Neuronal stem cell (in vitro differentiated cells): ENCODE results near the gene SLC31A2.

Experiments
- DNase-seq: peaks from one replicate; pipeline ENCODE4 v3.0.0-alpha.2; 2013; ENCODE audit warnings: low spot score
- H2AFZ ChIP-seq: one replicate; pipeline ENCODE4 v1.6.1; 2013; ENCODE audit warnings: mild to moderate bottlenecking, low read length, inconsistent platforms
- H2AK5ac ChIP-seq: 2 replicates; pipeline ENCODE4 v1.6.1; 2013; ENCODE audit warnings: low read depth, mild to moderate bottlenecking, inconsistent platforms, low read length, moderate library complexity, mixed read lengths
- H2BK120ac ChIP-seq: 2 replicates; pipeline ENCODE4 v1.6.1; 2013; ENCODE audit warnings: low read depth, mild to moderate bottlenecking, inconsistent platforms, low read length, moderate library complexity, mixed read lengths
- H2BK12ac ChIP-seq: one replicate; pipeline ENCODE4 v1.6.1; 2013; ENCODE audit warnings: low read length, inconsistent platforms
- H2BK15ac ChIP-seq: 2 replicates; pipeline ENCODE4 v1.6.1; 2013; ENCODE audit warnings: mild to moderate bottlenecking, low read length, inconsistent platforms, mixed read lengths
- H2BK5ac ChIP-seq: one replicate; pipeline ENCODE4 v1.6.1; 2013; ENCODE audit warnings: inconsistent platforms, mild to moderate bottlenecking, low read length, moderate library complexity
- H3K14ac ChIP-seq: one replicate; pipeline ENCODE4 v1.6.1; 2013; ENCODE audit warnings: low read length, inconsistent platforms
- H3K18ac ChIP-seq: 2 replicates; pipeline ENCODE4 v1.6.1; 2013; ENCODE audit warnings: low read length, inconsistent platforms
- H3K23ac ChIP-seq: 2 replicates; pipeline ENCODE4 v1.6.1; 2013; ENCODE audit warnings: low read depth, mild to moderate bottlenecking, mixed read lengths, low read length, inconsistent platforms; ENCODE audit not compliant: poor library complexity
- H3K27ac ChIP-seq: replicated peaks from 3 replicates; pipeline ENCODE4 v1.5.1; 2013; ENCODE audit warnings: low read length, inconsistent platforms
- H3K27me3 ChIP-seq, 3 experiments: 2 replicates each; pipeline ENCODE4 v1.6.1; 2013; ENCODE audit warnings: low read length in 3 of 3, mild to moderate bottlenecking in 2 of 3, inconsistent platforms in 1 of 3, low read depth in 1 of 3, mixed read lengths in 1 of 3, moderate library complexity in 1 of 3; ENCODE audit not compliant: control insufficient read depth in 3 of 3, insufficient read depth in 3 of 3
- H3K36me3 ChIP-seq, 2 donors: replicated peaks in 1 of 2; 2 replicates each; pipeline ENCODE4 v1.6.1; 2013; ENCODE audit warnings: low read length in 2 of 2; ENCODE audit not compliant: control insufficient read depth in 2 of 2, insufficient read depth in 2 of 2
- H3K4ac ChIP-seq: 2 replicates; pipeline ENCODE4 v1.6.1; 2013; ENCODE audit warnings: inconsistent platforms, mild to moderate bottlenecking, low read length, moderate library complexity
- H3K4me1 ChIP-seq, 2 donors: 1 replicate in 1 of 2; 2 replicates in 1 of 2; pipeline ENCODE4 v1.6.1; 2013; ENCODE audit warnings: low read length in 2 of 2, low read depth in 1 of 2; ENCODE audit not compliant: control insufficient read depth in 2 of 2, insufficient read depth in 1 of 2
- H3K4me2 ChIP-seq: one replicate; pipeline ENCODE4 v1.6.1; 2013; ENCODE audit warnings: mild to moderate bottlenecking, low read length, inconsistent platforms; ENCODE audit not compliant: insufficient read depth, poor library complexity, severe bottlenecking
- H3K4me3 ChIP-seq, 2 donors: 2 replicates each; pipeline ENCODE4 v1.5.1; 2013; ENCODE audit warnings: low read length in 2 of 2, mild to moderate bottlenecking in 2 of 2, inconsistent platforms in 1 of 2, moderate library complexity in 1 of 2
- H3K79me1 ChIP-seq: one replicate; pipeline ENCODE4 v1.6.1; 2013; ENCODE audit warnings: low read depth, mild to moderate bottlenecking, inconsistent platforms, low read length, moderate library complexity
- H3K9ac ChIP-seq: one replicate; pipeline ENCODE4 v1.6.1; 2013; ENCODE audit warnings: mild to moderate bottlenecking, low read depth, low read length, inconsistent platforms; ENCODE audit not compliant: poor library complexity
- H3K9me3 ChIP-seq, 2 donors: replicated peaks in 1 of 2; 2 replicates each; pipeline versions ENCODE3 to v1.6.1; 2013; ENCODE audit warnings: low read length in 2 of 2, mild to moderate bottlenecking in 2 of 2, inconsistent platforms in 1 of 2, low read depth in 1 of 2, mixed read lengths in 1 of 2, moderate library complexity in 1 of 2; ENCODE audit not compliant: control insufficient read depth in 2 of 2, insufficient read depth in 1 of 2
- H4K8ac ChIP-seq: one replicate; pipeline ENCODE4 v1.6.1; 2013; ENCODE audit warnings: low read depth, mild to moderate bottlenecking, inconsistent platforms, low read length, moderate library complexity
- H4K91ac ChIP-seq: one replicate; pipeline ENCODE4 v1.6.1; 2013; ENCODE audit warnings: low read length, low read depth, mild to moderate bottlenecking, inconsistent platforms; ENCODE audit not compliant: poor library complexity
- WGBS, 2 donors: extraction: QIAGEN DNeasy Blood & Tissue Kit; methylation state at CpG; one replicate each; pipeline ENCODE4 v1.1.7; 2013; ENCODE audit warnings: missing lambda C conversion rate in 2 of 2, mixed read lengths in 1 of 2; ENCODE audit not compliant: insufficient read length in 2 of 2, insufficient replicate concordance in 1 of 2; ENCODE audit errors: extremely low coverage in 2 of 2; 5-methylcytosine and 5-hydroxymethylcytosine counted together

The SLC31A2 gene

DNA sequence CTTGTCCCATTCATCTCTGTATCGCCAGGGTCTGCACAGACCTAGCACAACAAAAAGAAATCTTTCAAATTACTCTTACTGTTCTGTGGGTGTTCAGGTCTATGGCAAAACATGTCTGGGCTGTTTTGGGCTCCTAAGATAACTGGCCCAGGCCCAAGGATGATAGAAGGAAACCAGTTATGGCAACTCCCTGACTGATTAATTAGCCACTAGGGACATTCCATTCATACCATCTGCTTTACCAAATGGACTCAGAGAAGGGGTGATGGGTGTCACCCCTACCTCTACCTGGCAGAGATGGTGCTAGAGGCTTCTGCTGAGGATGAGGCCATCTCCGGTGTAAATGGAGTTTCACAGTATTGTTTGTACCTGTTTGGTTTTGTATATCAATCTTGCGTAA lies 1.9 kb downstream of the SLC31A2 start:
- no peak for DNase-seq
- peaks cover 0 to 24% (median 16%) of the 10 kb centered on the region in 3 experiments for H3K27me3 ChIP-seq
- no peak overlapping the region for H3K18ac ChIP-seq
- no peak overlapping the region for H2BK5ac ChIP-seq
- H3K79me1 ChIP-seq = no peaks in the 10 kb centered on the region
- H3K4me3 ChIP-seq = no peak overlapping the region
- H3K27ac ChIP-seq = no peak overlapping the region
- H3K36me3 ChIP-seq = no peaks in the 10 kb centered on the region
- no peak overlapping the region for H2AFZ ChIP-seq
- no peak overlapping the region for H3K4me2 ChIP-seq
- H3K14ac ChIP-seq = no peak overlapping the region
- H4K8ac ChIP-seq = no peak overlapping the region
- no peak overlapping the region for H2BK120ac ChIP-seq
- peaks cover 0 to 2% of the 10 kb centered on the region in 2 donors for H3K4me1 ChIP-seq
- H3K4ac ChIP-seq = no peak overlapping the region
- H3K9ac ChIP-seq = no peak overlapping the region
- no CpG with 5 or more reads among the region's 3 CpGs for WGBS, 2 donors
- H2BK12ac ChIP-seq = no peak overlapping the region
- H2AK5ac ChIP-seq = no peak overlapping the region
- H2BK15ac ChIP-seq = no peak overlapping the region
- H3K9me3 ChIP-seq = no peaks in the 10 kb centered on the region
- H4K91ac ChIP-seq = no peak overlapping the region
- no peak overlapping the region for H3K23ac ChIP-seq

- H3K14ac ChIP-seq = no peak overlapping the region
- no peak overlapping the region for H3K4ac ChIP-seq
- no peaks in the 10 kb centered on the region for H3K9me3 ChIP-seq
- H3K27ac ChIP-seq = no peak overlapping the region
- H2BK15ac ChIP-seq = no peak overlapping the region
- no peak overlapping the region for H2AFZ ChIP-seq
- H3K23ac ChIP-seq = no peak overlapping the region
- peaks cover 0 to 21% (median 16%) of the 10 kb centered on the region in 3 experiments for H3K27me3 ChIP-seq
- H4K8ac ChIP-seq = no peak overlapping the region
- H3K36me3 ChIP-seq = peaks cover 0 to 4% of the 10 kb centered on the region in 2 donors
- no peaks in the 10 kb centered on the region for H3K79me1 ChIP-seq
- no peak overlapping the region for H2BK120ac ChIP-seq
- no peak overlapping the region for H3K9ac ChIP-seq
- no CpG with 5 or more reads among the region's 6 CpGs for WGBS, 2 donors
- no peak overlapping the region for H2AK5ac ChIP-seq
- H3K4me1 ChIP-seq = peaks cover 0 to 4% of the 10 kb centered on the region in 2 donors
- DNase-seq = no peak
- no peak overlapping the region for H3K4me3 ChIP-seq
- H4K91ac ChIP-seq = no peak overlapping the region
- H3K4me2 ChIP-seq = no peak overlapping the region
- no peak overlapping the region for H2BK5ac ChIP-seq
- H2BK12ac ChIP-seq = no peak overlapping the region
- H3K18ac ChIP-seq = no peak overlapping the region
Measured at GRCh38 chr9:113153599-113153998, 2.8 kb downstream of the SLC31A2 start.

GRCh38 chr9:113154471-113154870 lies 3.7 kb downstream of the SLC31A2 start:
- DNase-seq = no peak
- no peaks in the 10 kb centered on the region for H3K9me3 ChIP-seq
- no peak overlapping the region for H3K4me3 ChIP-seq

GRCh38 chr9:113154946-113155345 lies 4.1 kb downstream of the SLC31A2 start:
- Histone ChIP-seq H2BK120ac (no peak overlapping the region), H3K9ac (no peak overlapping the region), H3K27ac (no peak overlapping the region), H3K23ac (no peak overlapping the region), H3K18ac (no peak overlapping the region), H3K79me1 (no peaks in the 10 kb centered on the region), H4K91ac (no peak overlapping the region), H3K27me3 (peaks cover 0 to 16% (median 15%) of the 10 kb centered on the region in 3 experiments), H3K4me3 (no peak overlapping the region), H2BK5ac (no peak overlapping the region), H3K9me3 (no peaks in the 10 kb centered on the region), H2BK12ac (no peak overlapping the region), H3K4me2 (no peak overlapping the region), H3K14ac (no peak overlapping the region), H2AK5ac (no peak overlapping the region), H3K36me3 (peaks cover 0 to 5% of the 10 kb centered on the region in 2 donors), H2BK15ac (no peak overlapping the region), H2AFZ (no peak overlapping the region), H3K4me1 (peaks cover 0 to 4% of the 10 kb centered on the region in 2 donors), H4K8ac (no peak overlapping the region), H3K4ac (no peak overlapping the region)
- no peak for DNase-seq
- WGBS, 2 donors = no CpG with 5 or more reads among the region's 2 CpGs

More at GRCh38 chr9:113154471-113154870, 3.7 kb downstream of the SLC31A2 start:
- no peak overlapping the region for H3K4me2 ChIP-seq
- H4K91ac ChIP-seq = no peak overlapping the region
- no peak overlapping the region for H3K18ac ChIP-seq
- H2BK12ac ChIP-seq = peak overlapping the region; percentile 50
- H2BK120ac ChIP-seq = no peak overlapping the region
- no peak overlapping the region for H3K14ac ChIP-seq
- H3K23ac ChIP-seq = peak overlapping the region; percentile 37
- H2AFZ ChIP-seq = peak overlapping the region; percentile 6
- peaks cover 0 to 4% of the 10 kb centered on the region in 2 donors for H3K4me1 ChIP-seq
- no peaks in the 10 kb centered on the region for H3K79me1 ChIP-seq
- no peak overlapping the region for H2BK15ac ChIP-seq
- WGBS, 2 donors = no CpG with 5 or more reads among the region's 6 CpGs
- H3K9ac ChIP-seq = no peak overlapping the region
- no peak overlapping the region for H3K4ac ChIP-seq
- H3K36me3 ChIP-seq = peaks cover 0 to 5% of the 10 kb centered on the region in 2 donors
- H3K27me3 ChIP-seq = peaks cover 0 to 16% (median 15%) of the 10 kb centered on the region in 3 experiments
- H2AK5ac ChIP-seq = no peak overlapping the region
- H2BK5ac ChIP-seq = no peak overlapping the region
- no peak overlapping the region for H4K8ac ChIP-seq
- no peak overlapping the region for H3K27ac ChIP-seq
